ENCODE results near the gene AEBP1. TPM values are rescaled to one million over a fixed set of nuclear protein-coding genes. Genes with fewer than 3 reads are reported as not detected.
"Not testable (repeated sequence)": the region's sequence is repeated elsewhere in the genome, so short reads cannot be mapped to it uniquely, and the experiment has no call there.

The AEBP1 gene
- total and polyA plus RNA-seq, 8 donors: 14.6 to 179 (median 41.2) TPM

GRCh38 chr7:44124822-44125202, 20.7 kb downstream of the AEBP1 start:
- peaks cover 5 to 22% (median 19%) of the 10 kb centered on the region in 4 donors for H3K36me3 ChIP-seq
- no peak for DNase-seq
- no peak for TF ChIP-seq POLR2A (IDR thresholded peaks at IDR 0.05)
- TF ChIP-seq POLR2AphosphoS5 (IDR thresholded peaks at IDR 0.05): no peak
- TF ChIP-seq EP300 (IDR thresholded peaks at IDR 0.05): no peak
- no peak for TF ChIP-seq CTCF (IDR thresholded peaks at IDR 0.05)
- H3K27ac ChIP-seq: no peak overlapping the region
- no peaks in the 10 kb centered on the region for H3K9me3 ChIP-seq
- 91 to 95% (median 93%) methylated on average over 6 of the region's 6 CpGs for WGBS, 5 donors
- intact Hi-C loops (cut with DNase I; ENCODE audit: low total_unique reads): loop anchor here (10.0 kb wide), 1 partner anchor 50 kb away; no protein-coding TSS in a partner anchor
- H3K4me1 ChIP-seq: peaks cover 6 to 37% (median 31%) of the 10 kb centered on the region in 4 donors
- H3K4me3 ChIP-seq: no peak overlapping the region
- no peaks in the 10 kb centered on the region for H3K27me3 ChIP-seq

GRCh38 chr7:44126574-44126973, 22.4 kb downstream of the AEBP1 start:
- not testable (repeated sequence) for H3K9me3 ChIP-seq, H3K27me3 ChIP-seq, H3K36me3 ChIP-seq, H3K27ac ChIP-seq, H3K4me3 ChIP-seq, DNase-seq
- 81 to 91% (median 86%) methylated on average over 4 of the region's 4 CpGs for WGBS, 5 donors
- intact Hi-C loops (cut with DNase I; ENCODE audit: low total_unique reads): loop anchor here (10.0 kb wide), 1 partner anchor 52 kb away; no protein-coding TSS in a partner anchor
- peaks cover 6 to 28% (median 21%) of the 10 kb centered on the region in 4 donors for H3K4me1 ChIP-seq

GRCh38 chr7:44127161-44127560, 23.0 kb downstream of the AEBP1 start:
- H3K27me3 ChIP-seq: no peaks in the 10 kb centered on the region
- intact Hi-C loops (cut with DNase I; ENCODE audit: low total_unique reads): loop anchor here (10.0 kb wide), 1 partner anchor 52 kb away; no protein-coding TSS in a partner anchor
- no peak overlapping the region for H3K27ac ChIP-seq
- H3K4me3 ChIP-seq: no peak overlapping the region
- TF ChIP-seq CTCF (IDR thresholded peaks at IDR 0.05) (no peak), POLR2A (IDR thresholded peaks at IDR 0.05) (no peak), POLR2AphosphoS5 (IDR thresholded peaks at IDR 0.05) (no peak), EP300 (IDR thresholded peaks at IDR 0.05) (no peak)
- H3K4me1 ChIP-seq: peaks cover 6 to 22% (median 16%) of the 10 kb centered on the region in 4 donors
- H3K9me3 ChIP-seq: no peaks in the 10 kb centered on the region
- DNase-seq: no peak
- no peaks in the 10 kb centered on the region for H3K36me3 ChIP-seq

- no peak overlapping the region for H3K4me3 ChIP-seq
- peaks cover 0 to 6% (median 5%) of the 10 kb centered on the region in 4 donors for H3K4me1 ChIP-seq
- WGBS, 5 donors: 57 to 81% (median 75%) methylated on average over 3 to 6 of the region's 6 CpGs
- intact Hi-C loops (cut with DNase I; ENCODE audit: low total_unique reads): loop anchor here (10.0 kb wide), 1 partner anchor 54 kb away; no protein-coding TSS in a partner anchor
- H3K27me3 ChIP-seq: no peaks in the 10 kb centered on the region
- DNase-seq: no peak
- no peaks in the 10 kb centered on the region for H3K36me3 ChIP-seq
- H3K27ac ChIP-seq: no peak overlapping the region
- no peaks in the 10 kb centered on the region for H3K9me3 ChIP-seq
- TF ChIP-seq POLR2A (IDR thresholded peaks at IDR 0.05) (no peak), EP300 (IDR thresholded peaks at IDR 0.05) (no peak), CTCF (IDR thresholded peaks at IDR 0.05) (no peak), POLR2AphosphoS5 (IDR thresholded peaks at IDR 0.05) (no peak)
These were observed 24.8 kb downstream of the AEBP1 start for GRCh38 chr7:44128721-44129582.
